ES-I3 (cell line): ENCODE results near the gene GUCA1A.
A peak's percentile ranks its signal among the peaks of the same experiment; 100 is the strongest.
"Not testable (repeated sequence)": the region's sequence is repeated elsewhere in the genome, so short reads cannot be mapped to it uniquely, and the experiment has no call there.

Source experiments
- H3K36me3 ChIP-seq: 2 replicates; pipeline ENCODE4 v1.6.1; 2013; ENCODE audit warnings: mild to moderate bottlenecking, low read length, control low read depth, moderate library complexity; ENCODE audit not compliant: insufficient read depth
- H3K4me1 ChIP-seq: 2 replicates; pipeline ENCODE4 v1.6.1; 2013; ENCODE audit warnings: mild to moderate bottlenecking, control low read depth, low read length; ENCODE audit not compliant: insufficient read depth
- H3K9ac ChIP-seq: 2 replicates; pipeline ENCODE4 v1.6.1; 2013; ENCODE audit warnings: low read depth, mild to moderate bottlenecking, low read length, moderate library complexity
- H3K9me3 ChIP-seq: 2 replicates; pipeline ENCODE4 v1.6.1; 2013; ENCODE audit warnings: mild to moderate bottlenecking, low read length, moderate library complexity; ENCODE audit not compliant: control insufficient read depth, insufficient read depth

Gene GUCA1A

DNA sequence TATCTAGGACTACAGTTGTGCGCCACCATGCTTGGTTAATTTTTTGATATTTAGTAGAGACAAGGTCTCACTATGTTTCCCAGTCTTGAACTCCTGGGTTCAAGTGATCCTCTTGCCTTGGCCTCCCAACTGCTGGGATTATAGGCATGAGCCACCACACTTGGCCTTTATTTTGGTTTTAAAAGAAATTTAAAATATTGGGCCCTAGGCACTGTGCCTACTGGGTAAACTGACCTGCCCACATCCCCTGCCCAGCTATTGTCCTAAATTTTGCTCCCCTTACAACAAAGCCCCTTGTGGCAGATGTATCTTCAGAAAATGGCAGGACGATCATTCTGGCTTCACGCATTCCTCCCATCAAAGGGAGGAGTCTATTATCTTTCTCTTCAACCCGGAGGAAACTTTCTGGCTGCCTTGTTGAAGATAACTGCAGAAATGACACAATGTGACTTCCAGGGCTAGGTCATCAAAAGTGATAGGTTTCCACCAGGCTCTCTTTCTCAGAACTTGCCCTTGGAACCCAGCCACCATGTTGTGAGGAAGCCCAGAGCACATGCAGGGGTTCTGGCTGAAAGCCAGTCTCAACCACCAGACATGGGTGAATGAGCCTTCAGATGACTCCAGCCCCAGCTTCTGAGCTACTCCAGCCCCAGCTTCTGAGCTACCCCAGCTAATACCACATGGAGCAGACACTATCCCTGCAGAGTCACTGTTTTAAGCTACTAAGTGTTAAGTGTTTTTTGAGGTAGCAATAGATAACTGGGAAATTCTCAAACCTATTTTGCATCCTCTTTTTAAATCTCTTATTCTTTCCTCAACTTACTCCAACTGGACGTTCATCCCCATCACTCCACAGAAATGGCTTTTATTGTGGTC lies 26.2 kb downstream of the GUCA1A start:
- Histone ChIP-seq H3K36me3 (peaks cover 3% of the 10 kb centered on the region), H3K4me1 (no peaks in the 10 kb centered on the region; the same call in 1 of the 2 replicates), H3K9ac (no peak overlapping the region), H3K9me3 (no peaks in the 10 kb centered on the region)

DNA sequence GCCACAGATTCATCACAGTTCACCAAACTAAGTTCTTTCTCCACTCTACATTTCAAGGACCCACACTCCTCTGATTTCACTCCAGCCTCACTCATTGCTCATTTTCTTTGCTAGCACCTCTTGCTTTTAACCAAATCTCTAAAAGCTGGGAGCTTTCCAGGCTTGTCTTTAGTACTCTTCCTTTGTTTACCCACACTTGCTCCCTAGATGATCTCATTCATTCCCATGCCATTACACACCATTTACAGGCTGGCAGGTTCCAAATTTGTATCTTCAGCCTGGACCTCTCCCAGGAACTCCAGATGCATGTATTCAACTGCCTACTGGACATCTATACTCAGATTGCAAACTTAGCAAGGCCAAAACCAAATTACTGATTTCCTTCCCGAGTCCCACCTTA lies 26.9 kb downstream of the GUCA1A start:
- no peaks in the 10 kb centered on the region for H3K4me1 ChIP-seq
- H3K36me3 ChIP-seq: peaks cover 3% of the 10 kb centered on the region
- H3K9me3 ChIP-seq: no peaks in the 10 kb centered on the region
- H3K9ac ChIP-seq: no peak overlapping the region

DNA sequence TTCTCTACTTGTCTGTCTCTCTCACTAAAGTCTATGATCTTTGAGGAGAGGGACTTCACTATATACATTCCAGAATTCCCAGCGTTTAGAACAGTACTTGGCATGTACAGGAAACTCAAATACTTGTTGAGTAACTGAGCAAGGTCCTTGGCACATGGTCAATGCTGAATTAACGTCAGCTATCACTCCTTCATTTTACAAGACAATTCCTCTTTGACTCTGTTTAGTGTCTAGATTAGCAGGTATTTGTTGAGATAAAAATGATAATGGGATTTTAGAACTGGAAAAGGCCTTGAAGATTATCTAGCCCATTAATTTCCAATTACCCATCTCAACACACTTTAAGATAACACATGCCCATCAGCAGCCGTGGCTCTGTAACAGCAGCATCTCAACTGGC lies 28.2 kb downstream of the GUCA1A start:
- Histone ChIP-seq H3K9ac (no peak overlapping the region), H3K36me3 (peaks cover 3% of the 10 kb centered on the region), H3K4me1 (no peaks in the 10 kb centered on the region), H3K9me3 (no peaks in the 10 kb centered on the region)

GRCh38 chr6:42202131-42202915 lies 29.2 kb downstream of the GUCA1A start:
- H3K36me3 ChIP-seq, H3K4me1 ChIP-seq, H3K9me3 ChIP-seq, H3K9ac ChIP-seq: not testable (repeated sequence)

GRCh38 chr6:42203183-42203582 lies 30.0 kb downstream of the GUCA1A start:
- no peaks in the 10 kb centered on the region for H3K9me3 ChIP-seq
- no peaks in the 10 kb centered on the region for H3K4me1 ChIP-seq
- H3K36me3 ChIP-seq: peaks cover 3% of the 10 kb centered on the region
- no peak overlapping the region for H3K9ac ChIP-seq

GRCh38 chr6:42204768-42205282 lies 31.7 kb downstream of the GUCA1A start:
- Histone ChIP-seq H3K9me3 (no peaks in the 10 kb centered on the region), H3K9ac (no peak overlapping the region), H3K4me1 (no peaks in the 10 kb centered on the region), H3K36me3 (peaks cover 5% of the 10 kb centered on the region)

DNA sequence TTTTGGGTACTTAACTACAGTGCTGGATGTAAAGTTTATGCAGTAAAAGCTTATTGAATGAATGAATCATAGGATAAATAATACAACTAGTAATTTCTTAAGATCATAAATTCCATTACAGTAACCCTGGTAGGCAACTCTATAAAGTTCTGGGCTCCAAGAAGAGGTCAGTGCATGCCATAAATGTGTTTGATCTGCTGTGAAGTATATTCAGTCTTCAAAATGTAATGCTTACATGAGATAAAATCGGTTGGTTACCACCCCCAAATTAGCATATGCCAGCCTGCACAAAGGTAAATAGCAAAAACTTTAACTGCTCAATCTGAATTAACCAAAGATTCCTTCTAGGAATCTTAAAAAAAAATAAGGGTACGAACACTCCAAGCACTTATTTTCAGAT lies 34.4 kb downstream of the GUCA1A start:
- H3K4me1 ChIP-seq, H3K9me3 ChIP-seq, H3K9ac ChIP-seq: not testable (repeated sequence)
- peaks cover 13% of the 10 kb centered on the region for H3K36me3 ChIP-seq

DNA sequence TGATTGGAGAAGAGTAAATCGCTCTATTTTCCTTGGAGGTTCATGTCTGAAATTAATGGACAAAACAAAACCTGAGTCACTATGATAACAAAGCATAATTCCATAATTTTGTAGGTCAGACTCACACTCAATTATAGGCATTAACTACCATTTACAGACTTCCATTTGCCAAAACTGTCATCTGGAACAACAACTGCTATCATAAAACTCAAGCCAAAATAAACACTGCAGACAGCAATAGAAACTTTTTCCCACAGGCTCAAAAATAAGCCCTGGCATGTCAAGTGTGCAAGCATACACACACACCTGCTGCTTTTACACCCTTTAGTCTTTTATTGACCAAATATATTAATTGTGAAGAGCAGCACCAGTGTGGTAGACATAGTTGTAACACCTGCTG lies 37.4 kb downstream of the GUCA1A start:
- Histone ChIP-seq H3K4me1 (no peaks in the 10 kb centered on the region), H3K9me3 (no peaks in the 10 kb centered on the region), H3K9ac (no peak overlapping the region), H3K36me3 (peaks cover 19% of the 10 kb centered on the region)

GRCh38 chr6:42211726-42212125 lies 38.6 kb downstream of the GUCA1A start:
- peaks cover 19% of the 10 kb centered on the region for H3K36me3 ChIP-seq
- H3K9ac ChIP-seq: no peak overlapping the region
- no peaks in the 10 kb centered on the region; the same call in 1 of the 2 replicates for H3K4me1 ChIP-seq
- no peaks in the 10 kb centered on the region for H3K9me3 ChIP-seq

- H3K4me1 ChIP-seq: no peaks in the 10 kb centered on the region; the same call in 1 of the 2 replicates
- no peaks in the 10 kb centered on the region for H3K9me3 ChIP-seq
- H3K36me3 ChIP-seq: peaks cover 19% of the 10 kb centered on the region
- H3K9ac ChIP-seq: no peak overlapping the region
Measured at GRCh38 chr6:42212442-42212841, 39.3 kb downstream of the GUCA1A start.

DNA sequence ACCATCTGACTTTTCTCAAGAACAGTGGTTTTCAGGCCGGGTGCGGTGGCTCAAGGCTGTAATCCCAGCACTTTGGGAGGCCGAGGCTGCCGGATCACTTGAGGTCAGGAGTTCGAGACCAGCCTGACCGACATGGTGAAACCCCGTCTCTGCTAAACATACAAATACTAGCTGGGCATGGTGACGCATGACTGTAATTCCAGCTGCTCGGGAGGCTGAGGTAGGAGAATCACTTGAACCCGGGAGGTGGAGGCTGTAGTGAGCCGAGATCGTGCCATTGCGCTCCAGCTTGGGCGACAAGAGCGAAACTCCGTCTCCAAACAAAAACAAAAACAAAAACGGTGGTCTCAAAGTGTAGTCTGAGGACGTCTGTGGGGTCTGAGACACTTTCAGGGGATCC lies 43.3 kb downstream of the GUCA1A start:
- not testable (repeated sequence) for H3K4me1 ChIP-seq, H3K36me3 ChIP-seq, H3K9me3 ChIP-seq
- peak overlapping the region; percentile 100 for H3K9ac ChIP-seq

DNA sequence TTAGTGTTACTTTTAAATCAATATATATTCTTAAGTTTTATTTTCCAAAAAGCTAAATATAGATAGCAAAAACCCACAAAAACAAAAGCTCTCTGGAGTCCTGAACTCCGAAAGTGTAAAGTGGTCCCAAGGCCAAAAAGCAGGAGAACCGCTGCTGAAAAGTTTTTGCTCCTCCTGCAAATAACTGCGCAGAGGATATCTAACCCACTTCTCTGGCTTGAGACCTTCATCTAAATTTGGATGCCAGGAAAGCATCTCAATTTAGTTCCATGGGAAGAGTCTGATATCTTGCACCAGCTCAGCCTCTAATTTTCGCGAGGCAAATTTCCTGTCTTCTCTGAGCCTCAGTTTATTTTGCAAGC lies 44.0 kb downstream of the GUCA1A start:
- H3K36me3 ChIP-seq: peaks cover 6% of the 10 kb centered on the region; the same call in 1 of the 2 replicates
- no peaks in the 10 kb centered on the region; the same call in 1 of the 2 replicates for H3K4me1 ChIP-seq
- peak overlapping the region; percentile 100 for H3K9ac ChIP-seq
- no peaks in the 10 kb centered on the region for H3K9me3 ChIP-seq

DNA sequence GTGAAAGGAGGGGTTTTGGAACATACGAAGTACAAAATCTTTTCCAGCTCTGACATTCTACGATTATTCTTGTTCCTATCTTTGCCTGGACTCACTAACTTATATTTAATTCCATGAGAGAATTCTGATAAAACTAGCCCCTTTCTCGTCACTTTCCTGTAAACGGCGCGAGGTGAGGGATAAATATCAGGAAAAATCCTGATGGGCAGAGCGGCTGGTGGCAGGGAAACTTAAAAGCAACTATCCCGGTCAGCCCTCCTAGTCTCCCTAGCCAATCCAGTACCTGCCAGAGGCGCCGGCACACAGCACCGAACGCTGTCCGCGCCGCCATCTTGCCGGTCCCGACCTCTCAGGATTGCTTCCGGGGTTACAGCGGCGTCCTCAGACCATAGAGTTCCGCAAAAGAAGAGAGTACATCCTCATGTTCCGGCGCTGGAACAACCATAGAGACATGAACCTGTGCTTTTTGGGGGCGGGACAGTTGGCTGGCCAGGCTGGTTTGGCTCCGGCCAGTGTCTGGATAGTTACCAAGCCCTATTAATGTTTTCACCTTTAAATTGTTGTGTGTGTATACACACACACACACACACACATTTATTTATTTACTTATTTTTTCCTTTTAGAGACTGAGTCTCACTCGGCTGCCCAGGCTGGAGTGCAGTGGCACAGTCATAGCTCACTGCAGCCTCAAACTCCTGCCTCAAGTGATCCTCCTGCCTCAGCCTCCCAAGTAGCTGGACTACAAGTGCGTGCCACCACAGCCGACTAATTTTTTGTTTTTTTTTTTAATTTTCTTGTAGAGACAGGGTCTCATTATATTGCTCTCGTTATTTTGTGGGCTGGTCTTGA lies 44.6 kb downstream of the GUCA1A start, which contains the start of gene MRPS10:
Gene MRPS10 (minus strand): TSS at position 343 of the 849 bp plus-strand sequence. CDS start 12 bp downstream, at position 331.
- H3K9ac ChIP-seq: peak within 1 kb of the TSS; percentile 100
- no peaks in the 10 kb centered on the region; the same call in 1 of the 2 replicates for H3K4me1 ChIP-seq
- H3K9me3 ChIP-seq: no peaks in the 10 kb centered on the region
- peaks cover 6% of the 10 kb centered on the region; the same call in 1 of the 2 replicates for H3K36me3 ChIP-seq

DNA sequence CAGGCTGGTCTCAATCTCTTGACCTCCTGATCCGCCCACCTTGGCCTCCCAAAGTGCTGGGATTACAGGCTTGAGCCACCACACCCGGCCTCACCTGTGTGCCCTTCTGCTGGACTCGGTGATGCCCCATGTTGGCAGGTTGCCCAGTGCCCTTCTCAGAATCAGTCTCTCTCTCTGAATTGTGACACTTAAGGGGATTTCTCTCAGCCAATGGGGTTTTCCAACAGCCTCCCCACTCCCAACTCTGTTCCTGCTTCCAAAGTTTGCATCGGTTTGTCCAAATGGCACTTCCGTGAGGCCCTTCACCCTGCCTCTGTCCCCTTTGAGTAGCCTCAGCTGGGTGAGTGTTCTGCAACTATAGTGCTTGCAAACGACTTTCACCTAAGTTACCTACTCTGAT lies 47.6 kb downstream of the GUCA1A start:
- H3K9me3 ChIP-seq: no peaks in the 10 kb centered on the region
- H3K9ac ChIP-seq: no peak overlapping the region
- H3K36me3 ChIP-seq: no peaks in the 10 kb centered on the region
- H3K4me1 ChIP-seq: peaks cover 8% of the 10 kb centered on the region; the same call in 1 of the 2 replicates
